ENCODE measurements around the gene COLQ. TPM values are rescaled to one million over a fixed set of nuclear protein-coding genes. Genes with fewer than 3 reads are reported as not detected.

COLQ gene
- total RNA-seq, 1 donor from 2014 or later = under 0.01 TPM

DNA sequence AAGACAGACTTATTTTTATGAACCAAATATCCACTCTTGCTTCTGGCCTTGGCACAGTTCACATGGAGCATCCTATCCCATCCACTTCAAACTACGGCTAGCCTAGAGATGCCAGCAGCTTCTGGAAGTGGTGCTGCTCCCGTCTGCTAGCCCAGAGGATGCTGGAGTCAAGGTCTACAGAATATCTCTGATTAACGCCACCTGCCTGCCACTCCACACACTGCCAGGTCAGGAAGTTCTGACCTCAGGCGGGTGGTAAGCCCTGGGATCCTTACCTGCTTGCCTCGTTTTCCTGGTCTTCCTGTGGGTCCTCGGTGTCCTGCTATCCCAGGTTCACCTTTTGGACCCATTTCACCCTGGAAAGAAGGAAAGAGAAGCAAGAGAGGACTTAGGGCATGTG, 51.2 kb downstream of the COLQ start:
- H3K27me3 ChIP-seq (ENCODE audit: control insufficient read depth, insufficient read depth, low read length) = no peaks in the 10 kb centered on the region
- H3K4me3 ChIP-seq (ENCODE audit: low read depth, low read length) = no peak overlapping the region
- H3K36me3 ChIP-seq (ENCODE audit: control insufficient read depth, insufficient read depth, low read length) = no peaks in the 10 kb centered on the region
- TF ChIP-seq CTCF (IDR thresholded peaks at IDR 0.05; ENCODE audit: insufficient read depth, low read length, severe bottlenecking) = peak; percentile 15
- FAIRE-seq (no peak), DNase-seq (ENCODE audit: low read depth) (no peak)

- H3K4me3 ChIP-seq (ENCODE audit: low read depth, low read length) = no peak overlapping the region
- TF ChIP-seq CTCF (IDR thresholded peaks at IDR 0.05; ENCODE audit: insufficient read depth, low read length, severe bottlenecking) = no peak
- H3K27me3 ChIP-seq (ENCODE audit: control insufficient read depth, insufficient read depth, low read length) = no peaks in the 10 kb centered on the region
- no peaks in the 10 kb centered on the region for H3K36me3 ChIP-seq (ENCODE audit: control insufficient read depth, insufficient read depth, low read length)
- FAIRE-seq = no peak
- no peak for DNase-seq (ENCODE audit: low read depth)
Observed at GRCh38 chr3:15467227-15468181, 54.0 kb downstream of the COLQ start.

DNA sequence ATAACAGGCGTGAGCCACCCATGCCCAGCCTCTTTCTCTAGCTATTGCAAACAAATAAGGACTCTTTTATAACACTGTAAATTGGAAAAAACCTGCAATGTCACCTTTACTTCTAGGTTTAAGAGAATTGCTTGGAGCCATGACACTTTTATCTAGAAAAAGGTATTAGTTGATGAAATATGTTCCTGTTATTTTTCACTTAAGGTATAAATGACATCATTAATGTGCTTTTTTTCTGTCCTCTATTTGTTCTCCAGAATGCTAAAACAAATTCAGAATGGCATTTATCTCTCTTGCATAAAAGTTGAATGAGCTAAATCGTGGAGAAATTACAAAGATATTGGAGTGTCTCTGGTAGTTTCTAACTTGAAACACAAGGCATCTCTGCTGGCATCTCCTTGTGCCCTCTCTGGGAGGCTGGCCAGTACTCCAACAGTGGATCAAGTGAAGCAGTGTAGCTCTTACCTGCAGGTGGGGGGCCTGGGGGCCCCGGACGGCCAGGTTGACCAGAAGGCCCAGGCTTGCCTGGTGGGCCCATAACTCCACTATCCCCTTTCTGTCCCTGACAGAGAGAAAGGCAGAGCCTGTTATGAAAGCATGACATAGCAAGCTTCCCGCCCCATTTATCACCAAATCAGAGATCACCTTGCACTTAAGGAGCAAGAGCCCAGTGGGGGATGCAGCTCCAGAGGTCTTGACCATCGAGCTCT, 55.5 kb downstream of the COLQ start:
- H3K36me3 ChIP-seq (ENCODE audit: control insufficient read depth, insufficient read depth, low read length) = no peaks in the 10 kb centered on the region
- FAIRE-seq (no peak), DNase-seq (ENCODE audit: low read depth) (no peak)
- H3K27me3 ChIP-seq (ENCODE audit: control insufficient read depth, insufficient read depth, low read length) = no peaks in the 10 kb centered on the region
- no peak for TF ChIP-seq CTCF (IDR thresholded peaks at IDR 0.05; ENCODE audit: insufficient read depth, low read length, severe bottlenecking)
- no peak overlapping the region for H3K4me3 ChIP-seq (ENCODE audit: low read depth, low read length)

DNA sequence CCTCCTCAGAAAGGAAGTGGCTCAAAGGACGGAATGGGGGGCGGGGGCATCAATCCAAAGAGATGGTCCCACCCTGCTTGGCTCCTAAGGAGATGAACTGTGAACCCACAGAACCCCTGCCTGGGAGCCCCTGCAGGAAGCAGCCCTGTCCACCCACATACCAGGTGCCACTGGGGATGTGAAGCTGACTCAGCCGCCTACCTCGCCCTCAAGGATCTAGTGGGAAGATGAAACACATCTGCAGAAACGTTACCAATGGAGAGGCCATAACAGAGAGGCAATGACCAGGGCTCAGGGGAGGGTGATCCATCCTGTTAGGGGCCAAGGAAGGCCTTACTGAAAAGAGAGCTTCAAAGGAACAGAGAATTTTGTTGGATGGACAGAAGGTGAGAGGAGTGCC, 59.1 kb downstream of the COLQ start:
- TF ChIP-seq CTCF (IDR thresholded peaks at IDR 0.05; ENCODE audit: insufficient read depth, low read length, severe bottlenecking) = no peak
- no peak for FAIRE-seq
- H3K36me3 ChIP-seq (ENCODE audit: control insufficient read depth, insufficient read depth, low read length) = no peaks in the 10 kb centered on the region
- H3K4me3 ChIP-seq (ENCODE audit: low read depth, low read length) = no peak overlapping the region
- H3K27me3 ChIP-seq (ENCODE audit: control insufficient read depth, insufficient read depth, low read length) = no peaks in the 10 kb centered on the region
- DNase-seq (ENCODE audit: low read depth) = peak; percentile 5

- no peak for TF ChIP-seq CTCF (IDR thresholded peaks at IDR 0.05; ENCODE audit: insufficient read depth, low read length, severe bottlenecking)
- H3K36me3 ChIP-seq (ENCODE audit: control insufficient read depth, insufficient read depth, low read length) = no peaks in the 10 kb centered on the region
Observed at GRCh38 chr3:15460891-15461531, 60.5 kb downstream of the COLQ start.

More at GRCh38 chr3:15460891-15461531, 60.5 kb downstream of the COLQ start:
- Histone ChIP-seq H3K4me3 (ENCODE audit: low read depth, low read length) (no peak overlapping the region), H3K27me3 (ENCODE audit: control insufficient read depth, insufficient read depth, low read length) (no peaks in the 10 kb centered on the region)
- no peak for FAIRE-seq
- DNase-seq (ENCODE audit: low read depth) = no peak

Measured in bronchial epithelial cell (primary cell).